ENCODE results near the gene AREL1. TPM values are rescaled to one million over a fixed set of nuclear protein-coding genes. Genes with fewer than 3 reads are reported as not detected.

The AREL1 gene
- total RNA-seq, 1 donor from 2014 or later, result 54.6 TPM

- Histone ChIP-seq H3K79me2 (ENCODE audit: insufficient read depth, low read length) (no peaks in the 10 kb centered on the region), H3K27me3 (ENCODE audit: insufficient read depth, low read length) (no peaks in the 10 kb centered on the region)
- H3K4me3 Mint-ChIP-seq (ENCODE audit: unreplicated experiment), result no peak overlapping the region
These were observed 10.3 kb upstream of the AREL1 start for GRCh38 chr14:74723134-74723533.

GRCh38 chr14:74720526-74720925 is 7.6 kb upstream of the AREL1 start:
- Histone ChIP-seq H3K79me2 (ENCODE audit: insufficient read depth, low read length) (no peaks in the 10 kb centered on the region), H3K36me3 (ENCODE audit: insufficient read depth, low read length) (peaks cover 9% of the 10 kb centered on the region), H3K9me3 (ENCODE audit: insufficient read depth, low read depth, low read length) (no peaks in the 10 kb centered on the region), H3K4me3 (ENCODE audit: insufficient read depth, low read depth, low read length) (no peak overlapping the region), H2AFZ (ENCODE audit: low read depth, low read length) (no peak overlapping the region), H3K4me1 (ENCODE audit: insufficient read depth, low read length) (no peaks in the 10 kb centered on the region), H3K27me3 (ENCODE audit: insufficient read depth, low read length) (no peaks in the 10 kb centered on the region), H4K20me1 (ENCODE audit: insufficient read depth, low read length) (no peaks in the 10 kb centered on the region), H3K9ac (ENCODE audit: low read length) (no peak overlapping the region), H3K4me2 (ENCODE audit: low read length) (no peak overlapping the region), H3K27ac (ENCODE audit: low read depth, low read length) (no peak overlapping the region)
- Mint-ChIP-seq H3K4me3 (ENCODE audit: unreplicated experiment) (peak overlapping the region; percentile 50), H3K27ac (ENCODE audit: unreplicated experiment) (peak overlapping the region; percentile 53), H3K4me1 (ENCODE audit: low read depth, unreplicated experiment) (peaks cover 2% of the 10 kb centered on the region), H3K36me3 (ENCODE audit: low read depth, unreplicated experiment) (peaks cover 10% of the 10 kb centered on the region), H3K27me3 (ENCODE audit: low read depth, unreplicated experiment) (no peaks in the 10 kb centered on the region), H3K9me3 (ENCODE audit: unreplicated experiment) (no peaks in the 10 kb centered on the region)
- TF ChIP-seq, protein P1, sequence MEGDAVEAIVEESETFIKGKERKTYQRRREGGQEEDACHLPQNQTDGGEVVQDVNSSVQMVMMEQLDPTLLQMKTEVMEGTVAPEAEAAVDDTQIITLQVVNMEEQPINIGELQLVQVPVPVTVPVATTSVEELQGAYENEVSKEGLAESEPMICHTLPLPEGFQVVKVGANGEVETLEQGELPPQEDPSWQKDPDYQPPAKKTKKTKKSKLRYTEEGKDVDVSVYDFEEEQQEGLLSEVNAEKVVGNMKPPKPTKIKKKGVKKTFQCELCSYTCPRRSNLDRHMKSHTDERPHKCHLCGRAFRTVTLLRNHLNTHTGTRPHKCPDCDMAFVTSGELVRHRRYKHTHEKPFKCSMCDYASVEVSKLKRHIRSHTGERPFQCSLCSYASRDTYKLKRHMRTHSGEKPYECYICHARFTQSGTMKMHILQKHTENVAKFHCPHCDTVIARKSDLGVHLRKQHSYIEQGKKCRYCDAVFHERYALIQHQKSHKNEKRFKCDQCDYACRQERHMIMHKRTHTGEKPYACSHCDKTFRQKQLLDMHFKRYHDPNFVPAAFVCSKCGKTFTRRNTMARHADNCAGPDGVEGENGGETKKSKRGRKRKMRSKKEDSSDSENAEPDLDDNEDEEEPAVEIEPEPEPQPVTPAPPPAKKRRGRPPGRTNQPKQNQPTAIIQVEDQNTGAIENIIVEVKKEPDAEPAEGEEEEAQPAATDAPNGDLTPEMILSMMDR (IDR thresholded peaks at IDR 0.05; ENCODE audit: insufficient read depth, low read depth, low read length), result no peak
- no peak for TF ChIP-seq EZH2 (IDR thresholded peaks at IDR 0.05; ENCODE audit: insufficient read depth, low read length)
- FAIRE-seq, result no peak
- peak; percentile 65 for DNase-seq (ENCODE audit: low read depth)

More at GRCh38 chr14:74723134-74723533, 10.3 kb upstream of the AREL1 start:
- H3K27ac ChIP-seq (ENCODE audit: low read depth, low read length), result no peak overlapping the region
- no peaks in the 10 kb centered on the region for H3K9me3 ChIP-seq (ENCODE audit: insufficient read depth, low read depth, low read length)
- H3K27ac Mint-ChIP-seq (ENCODE audit: unreplicated experiment), result no peak overlapping the region
- H2AFZ ChIP-seq (ENCODE audit: low read depth, low read length), result no peak overlapping the region
- H3K4me1 Mint-ChIP-seq (ENCODE audit: low read depth, unreplicated experiment), result peaks cover 2% of the 10 kb centered on the region
- H3K9ac ChIP-seq (ENCODE audit: low read length), result no peak overlapping the region
- no peak overlapping the region for H3K4me2 ChIP-seq (ENCODE audit: low read length)
- TF ChIP-seq, protein P1 (IDR thresholded peaks at IDR 0.05; ENCODE audit: insufficient read depth, low read depth, low read length), result no peak
- TF ChIP-seq EZH2 (IDR thresholded peaks at IDR 0.05; ENCODE audit: insufficient read depth, low read length), result no peak
- no peaks in the 10 kb centered on the region for H4K20me1 ChIP-seq (ENCODE audit: insufficient read depth, low read length)
- H3K9me3 Mint-ChIP-seq (ENCODE audit: unreplicated experiment), result no peaks in the 10 kb centered on the region
- H3K36me3 ChIP-seq (ENCODE audit: insufficient read depth, low read length), result no peaks in the 10 kb centered on the region
- peaks cover 11% of the 10 kb centered on the region for H3K36me3 Mint-ChIP-seq (ENCODE audit: low read depth, unreplicated experiment)
- no peaks in the 10 kb centered on the region for H3K27me3 Mint-ChIP-seq (ENCODE audit: low read depth, unreplicated experiment)
- H3K4me1 ChIP-seq (ENCODE audit: insufficient read depth, low read length), result no peaks in the 10 kb centered on the region
- H3K4me3 ChIP-seq (ENCODE audit: insufficient read depth, low read depth, low read length), result no peak overlapping the region
- FAIRE-seq (no peak), DNase-seq (ENCODE audit: low read depth) (no peak)

DNA sequence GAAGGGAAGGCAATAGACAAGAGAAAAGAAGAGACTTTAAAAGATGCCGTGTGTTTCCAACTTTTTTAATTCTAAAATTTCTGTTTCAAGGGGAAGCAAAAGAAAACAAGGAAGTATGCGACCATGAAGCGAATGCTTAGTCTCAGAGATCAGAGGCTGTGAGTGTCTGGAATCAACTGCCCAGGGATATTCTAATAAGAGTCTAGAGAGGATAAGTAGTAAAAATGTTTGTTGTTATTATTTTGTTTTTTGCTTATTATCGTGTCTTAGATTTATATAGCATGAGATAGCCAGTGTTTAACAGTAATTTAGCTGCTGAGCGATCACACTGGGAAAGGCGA is 485 bp upstream of the AREL1 start:
- peaks cover 61% of the 10 kb centered on the region for H3K79me2 ChIP-seq (ENCODE audit: insufficient read depth, low read length)
- no peaks in the 10 kb centered on the region for H3K9me3 ChIP-seq (ENCODE audit: insufficient read depth, low read depth, low read length)
- H3K27me3 Mint-ChIP-seq (ENCODE audit: low read depth, unreplicated experiment), result no peaks in the 10 kb centered on the region
- H3K9me3 Mint-ChIP-seq (ENCODE audit: unreplicated experiment), result no peaks in the 10 kb centered on the region
- peak overlapping the region; percentile 100 for H3K4me3 ChIP-seq (ENCODE audit: insufficient read depth, low read depth, low read length)
- H3K4me2 ChIP-seq (ENCODE audit: low read length), result peak overlapping the region; percentile 97
- TF ChIP-seq, protein P1 (IDR thresholded peaks at IDR 0.05; ENCODE audit: insufficient read depth, low read depth, low read length), result no peak
- no peak for TF ChIP-seq EZH2 (IDR thresholded peaks at IDR 0.05; ENCODE audit: insufficient read depth, low read length)
- H3K9ac ChIP-seq (ENCODE audit: low read length), result peak overlapping the region; percentile 98
- H3K27ac Mint-ChIP-seq (ENCODE audit: unreplicated experiment), result peak overlapping the region; percentile 98
- H3K36me3 Mint-ChIP-seq (ENCODE audit: low read depth, unreplicated experiment), result peaks cover 2% of the 10 kb centered on the region
- FAIRE-seq (no peak), DNase-seq (ENCODE audit: low read depth) (no peak)
- H3K4me1 ChIP-seq (ENCODE audit: insufficient read depth, low read length), result peaks cover 9% of the 10 kb centered on the region
- H4K20me1 ChIP-seq (ENCODE audit: insufficient read depth, low read length), result peaks cover 27% of the 10 kb centered on the region
- H3K4me1 Mint-ChIP-seq (ENCODE audit: low read depth, unreplicated experiment), result peaks cover 27% of the 10 kb centered on the region
- H3K4me3 Mint-ChIP-seq (ENCODE audit: unreplicated experiment), result peak overlapping the region; percentile 98
- H3K27me3 ChIP-seq (ENCODE audit: insufficient read depth, low read length), result no peaks in the 10 kb centered on the region
- H3K27ac ChIP-seq (ENCODE audit: low read depth, low read length), result peak overlapping the region; percentile 81
- peak overlapping the region; percentile 82 for H2AFZ ChIP-seq (ENCODE audit: low read depth, low read length)
- peaks cover 12% of the 10 kb centered on the region for H3K36me3 ChIP-seq (ENCODE audit: insufficient read depth, low read length)

Measured in astrocyte (in vitro differentiated cells and primary cell).